Breast epithelium (tissue), 4 donors: ENCODE measurements around the gene SERP2. TPM values are rescaled to one million over a fixed set of nuclear protein-coding genes. Genes with fewer than 3 reads are reported as not detected.
A peak's percentile ranks its signal among the peaks of the same experiment; 100 is the strongest.

Experiments
- DNase-seq, 2 donors: peaks; one replicate each; pipeline ENCODE4 v3.0.0-alpha.2; 2019; ENCODE audit warnings: low spot score in 2 of 2
- H3K27ac ChIP-seq, 2 donors: fragments of 200-600 bp; sonication (generic) in 1 of 2; one replicate each; pipeline ENCODE4 v1.5.1; 2016 to 2019; ENCODE audit warnings: mild to moderate bottlenecking in 1 of 2
- H3K27me3 ChIP-seq, 2 donors: fragments of 200-600 bp; sonication (generic) in 1 of 2; one replicate each; pipeline versions ENCODE4 v1.5.1 to v1.6.0; 2017 to 2019; ENCODE audit warnings: control low read depth in 1 of 2, mild to moderate bottlenecking in 1 of 2
- H3K36me3 ChIP-seq: fragments of 200-600 bp; one replicate; pipeline ENCODE4 v1.5.1; 2019
- H3K4me1 ChIP-seq, 2 donors: fragments of 200-600 bp; sonication (generic); one replicate each; pipeline ENCODE4 v1.5.1; 2016 to 2019; ENCODE audit warnings: control low read depth in 1 of 2
- H3K4me3 ChIP-seq, 3 donors: fragments of 200-600 bp; sonication (generic); 1 replicate in 2 of 3; 2 replicates in 1 of 3; pipeline ENCODE4 v1.5.1; 2016 to 2019; ENCODE audit warnings: mild to moderate bottlenecking in 3 of 3, moderate library complexity in 2 of 3
- H3K9me3 ChIP-seq, 2 donors: fragments of 200-600 bp; sonication (generic) in 1 of 2; one replicate each; pipeline ENCODE4 v1.5.1; 2016 to 2019; ENCODE audit warnings: control low read depth in 1 of 2
- CTCF ChIP-seq, 3 donors: fragments of 450-650 bp; IDR thresholded peaks; one replicate each; pipeline ENCODE4 v1.5.1; 2016 to 2017; ENCODE audit warnings: antibody characterized with exemption in 3 of 3, mild to moderate bottlenecking in 3 of 3, moderate library complexity in 3 of 3
- POLR2A ChIP-seq: fragments of 450-650 bp; IDR thresholded peaks from one replicate; pipeline ENCODE4 v1.6.1; 2016; ENCODE audit warnings: antibody characterized with exemption, mild to moderate bottlenecking, moderate library complexity
- POLR2AphosphoS5 ChIP-seq, 3 donors: sonication (generic); formaldehyde crosslinking; IDR thresholded peaks; one replicate each; pipeline ENCODE4 v1.6.1; 2017; ENCODE audit warnings: antibody characterized with exemption in 3 of 3
- intact Hi-C: fragments of 100-400 bp; cut with DNase I; formaldehyde crosslinking; loops from one replicate; pipeline ENCODE4 v1.15.1; 2023; ENCODE audit warnings: low total_unique reads
- total RNA-seq, 3 donors: library from RNA; depleted of rRNA; stranded (reverse); fragments of >200 nt; gene quantifications; one replicate each; pipeline ENCODE4 v1.1.0, GENCODE V29; 2016

The SERP2 gene
- total RNA-seq, 3 donors from 2014 or later, result 2.6 to 6.9 (median 6.4) TPM

DNA sequence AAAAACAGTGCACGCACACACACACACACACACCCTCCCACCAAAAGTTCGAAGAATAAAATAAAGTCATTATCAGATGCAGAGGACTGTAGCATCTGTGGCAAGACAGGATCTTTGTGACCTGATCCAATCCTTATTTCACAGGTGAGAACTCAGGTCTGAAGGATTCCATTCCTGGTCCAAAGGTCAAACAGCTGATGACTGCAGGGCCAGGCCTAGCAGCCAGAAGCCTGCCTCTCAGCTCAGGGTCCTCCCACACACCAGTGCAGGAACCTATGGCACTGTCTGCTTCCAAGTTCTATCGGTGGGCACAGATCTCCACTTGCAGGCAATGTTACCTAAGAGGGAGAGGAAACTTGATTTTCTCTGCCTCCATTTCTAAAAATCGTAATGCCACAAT is 57.5 kb downstream of the SERP2 start:
- Histone ChIP-seq H3K4me3 (no peak overlapping the region), H3K27ac (peak overlapping the region in 1 of 2 donors; percentile 29), H3K4me1 (no peaks in the 10 kb centered on the region), H3K36me3 (no peaks in the 10 kb centered on the region), H3K9me3 (no peaks in the 10 kb centered on the region), H3K27me3 (no peaks in the 10 kb centered on the region)
- intact Hi-C loops, result no loop called here
- no peak for TF ChIP-seq POLR2A
- no peak for TF ChIP-seq CTCF (IDR thresholded peaks at IDR 0.05)
- no peak for TF ChIP-seq POLR2AphosphoS5 (IDR thresholded peaks at IDR 0.05)
- DNase-seq, result no peak

DNA sequence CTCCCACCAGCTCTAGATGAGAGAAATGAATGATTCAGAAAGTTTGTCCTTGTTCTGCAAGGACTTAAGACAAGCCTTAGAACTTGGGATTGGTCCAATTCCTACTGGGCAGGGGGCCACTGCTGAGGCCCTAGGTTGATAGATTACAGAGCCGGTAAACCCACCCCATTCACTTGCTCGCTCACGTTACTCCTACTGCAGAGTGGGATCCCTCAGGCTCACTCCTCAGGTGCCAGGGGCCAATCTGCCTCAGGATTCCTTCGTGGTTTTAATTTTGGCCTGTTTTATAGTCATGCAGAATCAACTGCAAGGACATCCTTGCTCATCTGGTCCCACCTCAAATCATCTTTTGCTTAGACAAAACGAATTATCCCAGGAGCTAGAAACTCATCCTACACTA is 59.0 kb downstream of the SERP2 start:
- intact Hi-C loops, result no loop called here
- H3K4me3 ChIP-seq, result peak overlapping the region in 2 of 3 donors; percentile 81 to 84

GRCh38 chr13:44433863-44434765 is 60.5 kb downstream of the SERP2 start:
- peak in 1 of 3 donors; percentile 20 for TF ChIP-seq POLR2AphosphoS5 (IDR thresholded peaks at IDR 0.05)
- TF ChIP-seq CTCF (IDR thresholded peaks at IDR 0.05), result no peak
- intact Hi-C loops, result no loop called here
- Histone ChIP-seq H3K27me3 (no peaks in the 10 kb centered on the region), H3K4me1 (no peaks in the 10 kb centered on the region), H3K4me3 (peak overlapping the region; percentile 58 to 84 (median 81)), H3K36me3 (no peaks in the 10 kb centered on the region), H3K9me3 (no peaks in the 10 kb centered on the region), H3K27ac (peak overlapping the region; percentile 98 to 99)
- no peak for DNase-seq

More for the DNA sequence above, 59.0 kb downstream of the SERP2 start:
- Histone ChIP-seq H3K27me3 (no peaks in the 10 kb centered on the region), H3K27ac (peak overlapping the region; percentile 98 to 99), H3K36me3 (no peaks in the 10 kb centered on the region), H3K9me3 (no peaks in the 10 kb centered on the region), H3K4me1 (no peaks in the 10 kb centered on the region)
- DNase-seq, result no peak
- no peak for TF ChIP-seq CTCF (IDR thresholded peaks at IDR 0.05)
- TF ChIP-seq POLR2AphosphoS5 (IDR thresholded peaks at IDR 0.05), result peak in 1 of 3 donors; percentile 34
- TF ChIP-seq POLR2A, result no peak

GRCh38 chr13:44434766-44435141 is 61.1 kb downstream of the SERP2 start:
- Histone ChIP-seq H3K27ac (peak overlapping the region; percentile 98 to 99), H3K4me1 (no peaks in the 10 kb centered on the region), H3K4me3 (peak overlapping the region; percentile 58 to 84 (median 81)), H3K27me3 (no peaks in the 10 kb centered on the region), H3K9me3 (no peaks in the 10 kb centered on the region), H3K36me3 (no peaks in the 10 kb centered on the region)
- intact Hi-C loops, result no loop called here
- no peak for DNase-seq
- TF ChIP-seq POLR2A, result no peak
- no peak for TF ChIP-seq CTCF (IDR thresholded peaks at IDR 0.05)
- no peak for TF ChIP-seq POLR2AphosphoS5 (IDR thresholded peaks at IDR 0.05)

- no peaks in the 10 kb centered on the region for H3K9me3 ChIP-seq
- peak overlapping the region; percentile 58 to 84 (median 81) for H3K4me3 ChIP-seq
- peak; percentile 98 to 99 for DNase-seq
- TF ChIP-seq CTCF (IDR thresholded peaks at IDR 0.05) (peak in 1 of 3 donors; percentile 8), POLR2A (peak; percentile 81), POLR2AphosphoS5 (IDR thresholded peaks at IDR 0.05) (peak; percentile 31 to 90 (median 41))
- intact Hi-C loops, result no loop called here
- H3K27me3 ChIP-seq, result no peaks in the 10 kb centered on the region
- peak overlapping the region; percentile 98 to 99 for H3K27ac ChIP-seq
- H3K4me1 ChIP-seq, result no peaks in the 10 kb centered on the region
- H3K36me3 ChIP-seq, result no peaks in the 10 kb centered on the region
Measured at GRCh38 chr13:44435142-44435918, 61.7 kb downstream of the SERP2 start.
